Measurements from ENCODE around the gene IGLL5. TPM values are rescaled to one million over a fixed set of nuclear protein-coding genes. Genes with fewer than 3 reads are reported as not detected.

The IGLL5 gene
- total RNA-seq, 1 experiment from 2014 or later, result not detected

GRCh38 chr22:22893891-22894739 lies 6.5 kb downstream of the IGLL5 start:
- no peak overlapping the region for H3K9ac ChIP-seq (ENCODE audit: low read length)
- H2AFZ ChIP-seq (ENCODE audit: low read length), result no peak overlapping the region
- no peaks in the 10 kb centered on the region for H3F3A ChIP-seq (ENCODE audit: low read length, unreplicated experiment)
- H3K36me3 ChIP-seq (ENCODE audit: low read depth, low read length), result no peaks in the 10 kb centered on the region
- H3K4me3 ChIP-seq (ENCODE audit: low read length), result no peak overlapping the region
- DNase-seq (no peak), ATAC-seq (no peak)
- ChIA-PET CTCF (no interaction called here), POLR2A (ENCODE audit: unreplicated experiment) (no interaction called here)
- H3K27ac ChIP-seq (ENCODE audit: low read length), result no peak overlapping the region
- no peaks in the 10 kb centered on the region for H3K9me2 ChIP-seq (replicated peaks; ENCODE audit: low read length)
- BruUV-seq (replicated peaks), result no TSS peak
- intact Hi-C loops (cut with micrococcal nuclease), result no loop called here
- peaks cover 34% of the 10 kb centered on the region for H3K27me3 ChIP-seq (ENCODE audit: low read length)
- no peaks in the 10 kb centered on the region for H3K4me1 ChIP-seq (ENCODE audit: insufficient read depth, low read length)
- TF ChIP-seq EZH2 (IDR thresholded peaks at IDR 0.05; ENCODE audit: low read length, unreplicated experiment), result no peak
- no peak for TF ChIP-seq EZH2phosphoT487 (IDR thresholded peaks at IDR 0.05; ENCODE audit: borderline replicate concordance, low read length)
- TF ChIP-seq, protein P1, sequence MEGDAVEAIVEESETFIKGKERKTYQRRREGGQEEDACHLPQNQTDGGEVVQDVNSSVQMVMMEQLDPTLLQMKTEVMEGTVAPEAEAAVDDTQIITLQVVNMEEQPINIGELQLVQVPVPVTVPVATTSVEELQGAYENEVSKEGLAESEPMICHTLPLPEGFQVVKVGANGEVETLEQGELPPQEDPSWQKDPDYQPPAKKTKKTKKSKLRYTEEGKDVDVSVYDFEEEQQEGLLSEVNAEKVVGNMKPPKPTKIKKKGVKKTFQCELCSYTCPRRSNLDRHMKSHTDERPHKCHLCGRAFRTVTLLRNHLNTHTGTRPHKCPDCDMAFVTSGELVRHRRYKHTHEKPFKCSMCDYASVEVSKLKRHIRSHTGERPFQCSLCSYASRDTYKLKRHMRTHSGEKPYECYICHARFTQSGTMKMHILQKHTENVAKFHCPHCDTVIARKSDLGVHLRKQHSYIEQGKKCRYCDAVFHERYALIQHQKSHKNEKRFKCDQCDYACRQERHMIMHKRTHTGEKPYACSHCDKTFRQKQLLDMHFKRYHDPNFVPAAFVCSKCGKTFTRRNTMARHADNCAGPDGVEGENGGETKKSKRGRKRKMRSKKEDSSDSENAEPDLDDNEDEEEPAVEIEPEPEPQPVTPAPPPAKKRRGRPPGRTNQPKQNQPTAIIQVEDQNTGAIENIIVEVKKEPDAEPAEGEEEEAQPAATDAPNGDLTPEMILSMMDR (conservative IDR thresholded peaks at IDR 0.05; ENCODE audit: low read depth, low read length), result no peak
- no peaks in the 10 kb centered on the region for H3K79me2 ChIP-seq (ENCODE audit: low read length)
- H3K9me3 ChIP-seq (ENCODE audit: low read length), result no peaks in the 10 kb centered on the region
- no peak overlapping the region for H3K4me2 ChIP-seq (ENCODE audit: low read length)
- no peaks in the 10 kb centered on the region for H4K20me1 ChIP-seq (ENCODE audit: low read length)

DNA sequence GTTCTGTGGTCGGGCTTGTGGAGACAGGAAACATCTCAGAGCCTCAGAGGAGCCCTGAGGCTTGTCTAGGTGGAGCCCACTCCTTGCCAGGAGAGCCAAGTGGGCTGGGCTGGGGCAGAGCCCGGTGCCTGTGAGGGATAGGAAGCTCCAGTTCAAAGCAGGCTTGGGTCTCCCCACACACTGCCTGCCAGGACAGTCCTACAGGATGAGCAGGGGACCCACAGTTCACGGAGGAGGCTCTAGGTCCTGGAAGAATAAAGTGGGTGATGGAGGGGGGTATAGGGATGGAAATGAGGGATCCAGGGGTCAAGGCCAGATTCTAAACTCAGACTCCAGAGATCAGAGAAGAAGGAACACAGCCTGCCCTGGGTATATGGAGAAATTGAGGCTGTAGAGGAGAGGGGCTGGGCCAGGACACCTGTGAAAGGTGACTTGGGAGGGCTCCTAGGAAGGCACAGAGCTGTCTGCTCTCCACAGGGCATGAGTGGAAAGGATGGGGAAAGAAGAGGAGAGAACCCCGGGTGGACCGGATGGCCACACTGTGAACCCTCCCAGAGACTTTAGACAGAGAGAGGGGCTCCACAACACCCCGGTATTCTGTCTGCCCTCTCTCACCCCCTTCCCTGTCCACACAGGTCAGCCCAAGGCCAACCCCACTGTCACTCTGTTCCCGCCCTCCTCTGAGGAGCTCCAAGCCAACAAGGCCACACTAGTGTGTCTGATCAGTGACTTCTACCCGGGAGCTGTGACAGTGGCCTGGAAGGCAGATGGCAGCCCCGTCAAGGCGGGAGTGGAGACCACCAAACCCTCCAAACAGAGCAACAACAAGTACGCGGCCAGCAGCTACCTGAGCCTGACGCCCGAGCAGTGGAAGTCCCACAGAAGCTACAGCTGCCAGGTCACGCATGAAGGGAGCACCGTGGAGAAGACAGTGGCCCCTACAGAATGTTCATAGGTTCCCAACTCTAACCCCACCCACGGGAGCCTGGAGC lies 7.4 kb downstream of the IGLL5 start:
- ATAC-seq (no peak), DNase-seq (no peak)
- H3F3A ChIP-seq (ENCODE audit: low read length, unreplicated experiment), result no peaks in the 10 kb centered on the region
- H4K20me1 ChIP-seq (ENCODE audit: low read length), result no peaks in the 10 kb centered on the region
- H3K4me2 ChIP-seq (ENCODE audit: low read length), result no peak overlapping the region
- no peaks in the 10 kb centered on the region for H3K9me2 ChIP-seq (replicated peaks; ENCODE audit: low read length)
- H3K79me2 ChIP-seq (ENCODE audit: low read length), result no peaks in the 10 kb centered on the region
- H3K27ac ChIP-seq (ENCODE audit: low read length), result no peak overlapping the region
- H3K4me3 ChIP-seq (ENCODE audit: low read length), result no peak overlapping the region
- ChIA-PET POLR2A (ENCODE audit: unreplicated experiment) (no interaction called here), CTCF (no interaction called here)
- no peak for TF ChIP-seq EZH2 (IDR thresholded peaks at IDR 0.05; ENCODE audit: low read length, unreplicated experiment)
- no peak for TF ChIP-seq EZH2phosphoT487 (IDR thresholded peaks at IDR 0.05; ENCODE audit: borderline replicate concordance, low read length)
- no peak overlapping the region for H2AFZ ChIP-seq (ENCODE audit: low read length)
- no peaks in the 10 kb centered on the region for H3K9me3 ChIP-seq (ENCODE audit: low read length)
- H3K9ac ChIP-seq (ENCODE audit: low read length), result no peak overlapping the region
- H3K36me3 ChIP-seq (ENCODE audit: low read depth, low read length), result no peaks in the 10 kb centered on the region
- no peaks in the 10 kb centered on the region for H3K4me1 ChIP-seq (ENCODE audit: insufficient read depth, low read length)
- peaks cover 34% of the 10 kb centered on the region for H3K27me3 ChIP-seq (ENCODE audit: low read length)
- intact Hi-C loops (cut with micrococcal nuclease), result no loop called here
- no TSS peak for BruUV-seq (replicated peaks)

DNA sequence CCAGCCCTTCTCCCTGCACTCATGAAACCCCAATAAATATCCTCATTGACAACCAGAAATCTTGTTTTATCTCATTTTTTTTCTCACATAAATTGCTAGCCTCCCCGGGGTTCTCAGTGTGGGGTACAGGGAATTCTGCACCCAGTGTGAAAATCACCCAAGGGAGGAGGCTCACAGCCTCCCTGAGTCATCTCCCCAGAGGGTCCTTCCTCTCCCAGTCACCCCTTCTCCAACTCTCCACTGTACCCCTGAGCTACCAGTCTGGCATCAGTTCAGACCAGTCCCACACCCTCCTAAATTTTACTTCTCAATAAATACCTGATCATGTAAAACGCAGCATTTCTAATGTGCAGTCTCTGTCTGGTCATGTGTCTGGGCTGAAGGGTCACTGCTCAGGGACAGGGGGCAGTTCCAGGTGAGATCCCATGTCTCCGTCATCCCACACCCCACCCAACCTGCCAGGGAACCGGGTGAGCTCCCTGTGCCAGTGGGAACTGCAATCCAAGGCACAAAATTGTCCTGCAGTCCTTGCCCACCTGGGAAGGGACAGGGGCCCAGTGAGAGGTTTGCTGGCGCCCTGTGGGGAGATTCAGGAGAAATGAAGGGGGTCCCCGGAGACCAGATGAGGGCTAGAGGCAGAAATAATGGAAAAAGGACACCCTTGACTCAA lies 8.3 kb downstream of the IGLL5 start:
- H3K27ac ChIP-seq (ENCODE audit: low read length), result no peak overlapping the region
- ATAC-seq, result no peak
- POLR2A ChIA-PET (ENCODE audit: unreplicated experiment), result no interaction called here

More for the DNA sequence above, 8.3 kb downstream of the IGLL5 start:
- Histone ChIP-seq H3F3A (ENCODE audit: low read length, unreplicated experiment) (no peaks in the 10 kb centered on the region), H3K9me3 (ENCODE audit: low read length) (no peaks in the 10 kb centered on the region), H3K4me1 (ENCODE audit: insufficient read depth, low read length) (no peaks in the 10 kb centered on the region), H3K9me2 (replicated peaks; ENCODE audit: low read length) (no peaks in the 10 kb centered on the region), H3K4me3 (ENCODE audit: low read length) (no peak overlapping the region), H3K27me3 (ENCODE audit: low read length) (peaks cover 33% of the 10 kb centered on the region), H3K79me2 (ENCODE audit: low read length) (no peaks in the 10 kb centered on the region), H3K36me3 (ENCODE audit: low read depth, low read length) (no peaks in the 10 kb centered on the region), H4K20me1 (ENCODE audit: low read length) (no peaks in the 10 kb centered on the region), H3K9ac (ENCODE audit: low read length) (no peak overlapping the region), H3K4me2 (ENCODE audit: low read length) (no peak overlapping the region), H2AFZ (ENCODE audit: low read length) (no peak overlapping the region)
- no TSS peak for BruUV-seq (replicated peaks)
- CTCF ChIA-PET, result no interaction called here
- no peak for TF ChIP-seq EZH2phosphoT487 (IDR thresholded peaks at IDR 0.05; ENCODE audit: borderline replicate concordance, low read length)
- TF ChIP-seq EZH2 (IDR thresholded peaks at IDR 0.05; ENCODE audit: low read length, unreplicated experiment), result no peak
- TF ChIP-seq, protein P1 (conservative IDR thresholded peaks at IDR 0.05; ENCODE audit: low read depth, low read length), result no peak
- intact Hi-C loops (cut with micrococcal nuclease), result no loop called here
- no peak for DNase-seq

All from PC-3 (cell line).